22Rv1 (cell line): Measurements from ENCODE around the gene SETBP1.

Experiments used
- H3K27ac ChIP-seq: fragments of 450-650 bp; 2 replicates; pipeline ENCODE4 v1.5.1; 2017
- ZFX ChIP-seq: fragments of 450-650 bp; IDR thresholded peaks from 2 replicates; pipeline ENCODE4 v1.6.1; 2017; ENCODE audit warnings: antibody characterized with exemption, borderline replicate concordance
- TF ChIP-seq, protein P1 (sequence below): fragments of 450-650 bp; IDR thresholded peaks from 2 replicates; pipeline ENCODE4 v1.5.1; 2017; ENCODE audit warnings: mild to moderate bottlenecking

SETBP1 gene

DNA sequence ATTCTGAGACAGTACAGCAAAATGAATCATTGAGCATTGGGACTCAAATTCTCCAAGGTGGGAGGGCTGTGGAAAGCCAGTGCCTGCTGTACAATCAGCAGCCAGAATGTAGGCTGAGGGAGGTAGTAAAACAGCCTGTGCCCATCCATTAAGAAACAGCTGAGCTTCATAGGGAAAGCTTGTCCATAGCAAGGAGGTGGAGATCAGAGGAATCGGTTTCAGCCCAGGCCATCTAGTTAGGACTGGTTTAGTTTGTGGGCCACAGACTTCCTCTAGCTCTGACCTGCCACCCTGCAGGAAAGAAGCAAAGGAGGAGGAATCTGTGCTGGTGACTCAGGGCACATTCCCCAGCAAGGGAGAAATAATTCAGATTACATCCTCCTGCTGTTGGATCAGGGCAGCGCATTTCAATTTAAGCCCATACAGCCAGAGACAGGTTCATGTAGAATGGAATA, 333.4 kb downstream of the SETBP1 start:
- H3K27ac ChIP-seq: no peak overlapping the region
- TF ChIP-seq, protein P1, sequence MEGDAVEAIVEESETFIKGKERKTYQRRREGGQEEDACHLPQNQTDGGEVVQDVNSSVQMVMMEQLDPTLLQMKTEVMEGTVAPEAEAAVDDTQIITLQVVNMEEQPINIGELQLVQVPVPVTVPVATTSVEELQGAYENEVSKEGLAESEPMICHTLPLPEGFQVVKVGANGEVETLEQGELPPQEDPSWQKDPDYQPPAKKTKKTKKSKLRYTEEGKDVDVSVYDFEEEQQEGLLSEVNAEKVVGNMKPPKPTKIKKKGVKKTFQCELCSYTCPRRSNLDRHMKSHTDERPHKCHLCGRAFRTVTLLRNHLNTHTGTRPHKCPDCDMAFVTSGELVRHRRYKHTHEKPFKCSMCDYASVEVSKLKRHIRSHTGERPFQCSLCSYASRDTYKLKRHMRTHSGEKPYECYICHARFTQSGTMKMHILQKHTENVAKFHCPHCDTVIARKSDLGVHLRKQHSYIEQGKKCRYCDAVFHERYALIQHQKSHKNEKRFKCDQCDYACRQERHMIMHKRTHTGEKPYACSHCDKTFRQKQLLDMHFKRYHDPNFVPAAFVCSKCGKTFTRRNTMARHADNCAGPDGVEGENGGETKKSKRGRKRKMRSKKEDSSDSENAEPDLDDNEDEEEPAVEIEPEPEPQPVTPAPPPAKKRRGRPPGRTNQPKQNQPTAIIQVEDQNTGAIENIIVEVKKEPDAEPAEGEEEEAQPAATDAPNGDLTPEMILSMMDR: no peak
- no peak for TF ChIP-seq ZFX

DNA sequence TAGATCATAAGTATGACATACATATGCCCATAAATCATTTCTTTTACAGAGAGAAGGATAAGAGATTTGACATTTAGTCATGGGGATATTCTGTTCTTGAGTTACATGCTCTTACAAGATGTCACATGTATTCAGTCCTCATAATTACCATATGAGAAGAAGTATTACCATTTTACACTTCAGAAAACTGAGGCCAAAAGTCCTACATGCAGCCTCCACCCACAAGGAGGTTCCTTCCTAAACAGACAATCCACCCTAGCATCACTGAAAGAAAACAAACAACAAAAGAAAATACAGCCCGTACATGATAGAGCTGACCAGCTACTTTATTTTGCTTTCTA, 335.1 kb downstream of the SETBP1 start:
- TF ChIP-seq, protein P1: no peak
- TF ChIP-seq ZFX: no peak

DNA sequence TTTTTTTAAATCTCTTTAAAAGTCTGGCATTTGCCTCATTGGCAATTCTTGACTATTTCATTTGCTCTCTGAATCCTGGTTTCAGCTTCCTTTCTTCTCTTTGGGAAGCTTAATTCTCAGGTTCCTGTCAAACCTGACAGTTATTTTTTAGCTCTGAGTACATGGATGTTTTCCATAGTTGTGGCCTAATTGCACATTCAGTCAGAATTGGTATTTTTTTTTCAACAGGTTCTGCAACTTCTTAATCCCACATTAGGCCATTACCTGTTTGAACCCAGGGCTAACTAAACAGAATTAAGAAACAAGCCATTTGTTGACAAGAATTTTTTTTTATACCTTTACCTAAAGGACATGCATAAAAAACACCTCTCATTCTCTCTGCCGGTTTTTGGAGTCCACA, 338.8 kb downstream of the SETBP1 start:
- no peak overlapping the region for H3K27ac ChIP-seq
- TF ChIP-seq, protein P1: no peak
- TF ChIP-seq ZFX: no peak

More for the DNA sequence above, 335.1 kb downstream of the SETBP1 start:
- H3K27ac ChIP-seq: no peak overlapping the region

DNA sequence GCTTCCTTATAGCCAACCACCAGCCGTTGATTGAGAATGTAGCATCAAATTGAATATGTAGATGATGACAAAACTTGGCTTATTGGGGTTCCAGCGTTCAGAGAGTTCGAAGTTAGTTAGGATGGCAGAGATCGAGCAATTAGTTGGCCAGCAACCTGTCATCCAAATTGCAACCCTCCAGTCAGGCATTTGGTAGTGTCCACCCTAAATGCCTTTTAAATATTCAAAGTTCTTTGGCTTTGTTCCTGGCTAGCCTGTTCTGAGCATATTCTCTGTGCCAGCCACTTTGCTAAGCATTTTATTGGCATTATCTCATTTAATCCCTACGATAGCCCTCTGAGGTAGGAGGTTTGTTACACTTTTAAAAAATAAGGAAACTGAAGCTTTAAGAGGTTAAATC, 342.8 kb downstream of the SETBP1 start:
- no peak overlapping the region for H3K27ac ChIP-seq
- TF ChIP-seq, protein P1: no peak
- no peak for TF ChIP-seq ZFX

DNA sequence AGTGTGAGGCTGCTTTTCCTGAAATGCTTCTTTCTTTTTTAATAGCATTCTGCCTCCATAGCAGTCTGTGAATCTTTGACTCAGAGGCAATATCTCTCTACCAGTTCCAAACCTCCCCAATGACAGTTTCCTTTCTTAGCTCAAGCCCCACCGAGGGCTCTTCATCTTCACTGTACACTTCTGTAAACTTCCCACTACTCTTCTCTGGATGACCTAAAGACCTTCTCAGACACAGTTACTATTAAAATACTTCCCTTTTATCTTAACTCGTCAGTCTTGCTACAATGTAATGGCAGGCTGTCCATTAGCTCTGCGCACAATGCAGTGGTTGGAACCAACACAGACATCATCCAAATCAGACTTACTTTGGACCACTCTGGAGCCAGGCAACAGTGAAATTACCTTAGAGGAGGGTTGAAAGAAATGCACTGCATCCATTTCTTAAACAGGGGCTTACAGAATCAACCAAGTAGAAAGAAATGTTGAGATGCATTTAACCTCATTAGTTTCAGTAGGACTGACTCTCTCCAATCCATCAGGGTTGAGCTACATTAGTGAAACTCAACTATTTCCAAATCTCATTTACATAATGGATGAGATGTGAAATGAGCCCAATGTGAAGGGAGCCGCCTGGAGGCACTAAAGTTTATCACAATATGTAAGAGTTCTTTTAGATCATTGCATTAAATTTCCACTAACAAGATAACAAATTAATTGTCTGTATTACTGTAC, 343.8 kb downstream of the SETBP1 start:
- no peak overlapping the region for H3K27ac ChIP-seq
- TF ChIP-seq ZFX: no peak
- TF ChIP-seq, protein P1: 0 out of 2 replicates have a peak, but pooled peaks have one; percentile 9

DNA sequence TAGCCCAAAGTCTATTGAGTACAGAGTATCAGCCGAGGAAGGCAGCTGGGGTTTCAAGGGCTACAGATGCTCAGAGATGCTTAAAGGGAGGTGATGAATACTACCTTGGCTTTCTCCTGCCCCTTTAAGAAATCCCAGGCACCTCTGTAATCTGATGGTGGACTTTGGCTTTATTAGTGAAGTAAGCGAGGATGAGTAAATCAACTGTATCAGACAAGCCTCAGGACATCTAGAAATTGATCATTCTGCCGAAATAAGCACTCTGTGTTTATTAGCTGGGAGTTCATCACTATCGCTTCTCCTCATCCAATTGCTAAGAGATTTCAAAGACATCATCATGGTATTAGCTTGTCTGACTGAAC, 344.4 kb downstream of the SETBP1 start:
- TF ChIP-seq, protein P1: no peak
- TF ChIP-seq ZFX: no peak
- H3K27ac ChIP-seq: no peak overlapping the region

DNA sequence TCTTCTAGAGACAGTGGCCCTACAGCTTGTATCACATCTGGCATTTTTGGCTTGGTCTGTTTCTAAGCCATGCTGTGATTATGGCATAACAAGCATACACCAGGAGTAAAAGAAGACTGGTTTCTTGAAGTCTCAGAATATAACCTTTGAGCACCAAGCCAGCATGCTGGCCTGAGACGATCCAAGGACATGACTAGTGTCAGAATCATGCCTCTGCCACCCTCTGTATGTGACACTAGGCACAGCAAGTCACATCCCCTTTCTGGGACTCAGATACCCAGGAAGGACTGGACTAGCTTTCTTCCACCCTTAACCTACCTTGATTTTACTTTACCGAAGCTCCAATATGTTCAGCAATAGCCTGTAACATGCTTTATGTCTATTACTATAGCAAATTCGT, 345.5 kb downstream of the SETBP1 start:
- H3K27ac ChIP-seq: no peak overlapping the region
- no peak for TF ChIP-seq ZFX

DNA sequence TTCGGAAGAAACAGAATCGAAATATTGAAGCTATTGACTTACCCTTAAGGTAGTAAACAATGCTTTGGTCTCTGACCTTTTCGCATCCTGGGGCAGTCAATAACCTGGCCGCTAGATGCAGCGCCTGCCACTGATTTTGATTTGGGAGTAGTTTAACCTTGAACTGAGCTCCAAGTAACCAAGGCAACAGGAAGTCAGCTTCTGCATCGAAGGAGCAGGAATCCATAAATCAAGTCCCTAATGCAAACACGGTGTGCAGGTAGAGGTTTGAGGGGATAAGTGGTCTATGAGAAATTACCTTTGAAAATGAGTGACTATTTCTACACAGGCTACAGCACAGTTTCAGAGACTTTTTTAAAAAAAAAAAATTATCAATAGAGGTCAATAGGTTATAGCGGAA, 353.5 kb downstream of the SETBP1 start:
- no peak overlapping the region for H3K27ac ChIP-seq
- TF ChIP-seq, protein P1: no peak
- TF ChIP-seq ZFX: no peak
